ENCODE data around the gene GTF2F2.

- TF ChIP-seq CTCF (optimal IDR thresholded peaks at IDR 0.05 in 1 of 3, IDR thresholded peaks at IDR 0.05 in 1 of 3, conservative IDR thresholded peaks at IDR 0.05 in 1 of 3; ENCODE audit: extremely low read depth in 1 of 3, insufficient read depth in 2 of 3, low read length in 3 of 3) (no peak), EZH2 (IDR thresholded peaks at IDR 0.05; ENCODE audit: low read length) (no peak)
Measured at GRCh38 chr13:45149964-45150363, 29.7 kb downstream of the GTF2F2 start.
